M059J (cell line): ENCODE measurements around the gene CLEC18B. TPM values are rescaled to one million over a fixed set of nuclear protein-coding genes. Genes with fewer than 3 reads are reported as not detected.
A peak's percentile ranks its signal among the peaks of the same experiment; 100 is the strongest.
"Not testable (repeated sequence)": the region's sequence is repeated elsewhere in the genome, so short reads cannot be mapped to it uniquely, and the experiment has no call there.

ENCODE experiments used
- DNase-seq: peaks from one replicate; pipeline ENCODE4 v3.0.0-alpha.2; 2012; ENCODE audit warnings: low read depth
- total RNA-seq: library from RNA; depleted of rRNA; stranded (reverse); fragments of >200 nt; shearing (Covaris generic); gene quantifications from 2 replicates; pipeline ENCODE4 v1.2.3, GENCODE V29; 2014

The CLEC18B gene
- total RNA-seq, 1 experiment from 2014 or later: 0.44 TPM

DNA sequence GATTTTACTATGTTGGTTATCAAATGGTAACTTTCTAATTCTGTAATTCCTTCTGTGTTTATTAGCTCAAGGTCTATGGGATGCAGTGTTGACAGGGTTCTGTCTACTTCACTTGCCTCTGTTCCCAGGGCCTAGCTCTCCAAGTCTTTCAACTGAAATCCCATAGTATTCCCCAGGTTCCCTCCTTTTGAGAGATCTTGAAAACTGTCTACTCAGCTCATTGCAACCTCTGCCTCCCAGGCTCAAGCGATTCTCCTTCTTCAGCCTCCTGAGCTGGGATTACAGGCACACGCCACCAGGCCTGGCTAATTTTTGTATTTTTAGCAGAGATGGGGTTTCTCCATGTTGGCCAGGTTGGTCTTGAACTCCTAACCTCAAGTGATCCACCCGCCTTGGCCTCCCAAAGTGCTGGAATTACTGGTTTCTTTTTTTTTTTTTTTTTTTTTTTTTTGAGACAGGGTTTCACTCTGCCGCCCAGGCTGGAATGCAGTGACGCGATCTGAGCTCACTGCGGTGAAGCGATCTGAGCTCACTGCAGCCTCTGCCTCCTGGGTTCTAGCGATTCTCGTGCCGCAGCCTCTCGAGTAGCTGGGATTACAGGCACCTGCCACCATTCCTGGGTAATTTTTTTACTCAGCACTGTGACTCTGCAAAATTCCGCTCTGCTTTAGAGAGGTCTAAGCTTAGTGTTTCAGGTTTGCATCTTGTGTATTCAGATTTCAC, 22.5 kb upstream of the CLEC18B start:
- not testable (repeated sequence) for DNase-seq

DNA sequence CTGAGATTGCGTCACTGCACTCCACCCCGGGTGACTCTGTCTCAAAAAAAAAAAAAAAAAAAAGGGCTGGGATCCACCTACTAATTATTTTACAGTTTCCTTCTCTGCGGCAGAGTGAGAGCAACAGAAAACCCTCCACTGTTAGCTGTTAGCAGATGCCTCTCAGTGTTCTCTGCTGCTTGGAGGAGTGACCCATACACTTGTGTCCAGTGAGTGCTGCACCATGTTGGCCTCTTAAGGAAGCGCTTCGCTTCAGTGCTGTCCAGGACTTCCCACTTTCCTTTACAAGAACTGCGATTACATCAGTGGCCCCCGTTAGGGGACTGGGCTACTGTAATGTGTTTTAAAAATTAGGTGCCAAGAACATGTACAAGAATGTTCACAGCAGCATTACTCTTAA, 18.4 kb upstream of the CLEC18B start:
- DNase-seq: no peak

DNA sequence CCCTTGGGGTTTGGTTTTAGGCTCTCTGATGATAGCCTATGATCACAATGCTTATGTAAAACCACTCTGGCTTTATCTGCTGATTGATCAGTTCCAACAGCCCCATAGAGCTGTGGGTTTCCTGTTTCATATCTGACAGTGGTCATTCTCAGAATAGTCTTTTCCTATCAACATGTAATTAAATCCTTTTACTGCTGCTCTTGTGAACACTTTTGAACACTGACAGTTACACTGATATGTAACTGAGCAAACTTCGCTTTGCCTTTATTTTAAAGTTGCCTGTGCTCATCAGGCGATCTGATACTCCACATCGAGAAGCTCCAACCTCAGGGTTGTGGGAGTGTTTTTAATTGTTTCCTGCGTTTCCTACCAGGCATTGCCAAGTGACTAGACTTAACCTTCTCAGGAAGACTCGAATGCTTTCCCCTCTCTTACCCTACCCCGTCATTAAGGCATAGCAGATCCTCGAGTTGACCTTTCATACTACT, 17.3 kb upstream of the CLEC18B start:
- DNase-seq: no peak

DNA sequence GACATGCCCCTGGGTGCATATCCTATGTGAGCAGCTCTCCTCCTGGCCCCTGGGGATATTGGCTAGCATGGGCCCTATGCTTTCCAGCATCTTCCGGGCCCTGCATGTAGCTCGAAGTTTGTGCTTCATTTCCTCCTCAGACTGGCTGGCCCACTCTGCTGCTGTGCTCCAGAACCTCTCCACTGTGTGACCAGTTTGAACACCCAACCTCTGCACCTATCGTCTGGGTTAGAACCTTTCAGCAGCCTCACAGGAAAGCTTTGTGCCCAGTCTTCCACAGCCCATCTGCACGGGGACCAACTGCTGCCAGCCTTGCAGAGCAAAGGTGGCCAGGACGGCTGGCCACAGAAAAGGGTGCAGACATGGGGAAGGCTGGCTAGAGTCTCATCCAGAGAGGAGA, 10.2 kb upstream of the CLEC18B start:
- no peak for DNase-seq

DNA sequence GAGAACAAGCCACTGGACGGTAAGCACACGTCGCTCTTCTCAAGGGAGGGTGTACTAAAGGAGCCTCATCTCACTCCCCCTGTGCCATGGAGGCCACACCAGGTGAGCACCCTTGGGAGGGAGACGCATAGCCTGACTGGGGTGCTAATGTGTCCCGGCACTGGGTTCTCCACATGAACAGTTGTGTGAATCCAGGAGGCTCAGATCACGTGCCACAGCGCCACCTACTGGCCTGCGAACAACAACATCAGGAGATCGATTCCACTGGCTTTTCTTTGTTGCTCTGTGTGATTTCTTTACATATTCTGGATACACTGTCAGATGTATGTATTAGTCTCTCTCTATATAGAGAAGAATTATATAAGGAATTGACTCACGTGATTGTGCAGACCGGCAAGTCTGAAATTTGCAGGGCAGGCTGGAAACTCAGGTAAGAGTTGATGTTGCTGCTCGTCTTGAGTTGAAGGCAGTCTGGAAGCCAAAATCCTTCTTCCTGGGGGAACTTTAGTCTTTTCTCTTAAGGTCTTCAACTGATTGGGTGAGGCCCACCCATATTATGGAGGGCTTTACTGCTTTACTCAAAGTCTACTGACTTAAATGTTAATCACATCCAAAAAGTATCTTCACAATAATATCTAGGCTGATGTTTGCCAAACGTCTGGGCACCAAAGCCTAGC, 8.9 kb upstream of the CLEC18B start:
- DNase-seq: peak; percentile 42

DNA sequence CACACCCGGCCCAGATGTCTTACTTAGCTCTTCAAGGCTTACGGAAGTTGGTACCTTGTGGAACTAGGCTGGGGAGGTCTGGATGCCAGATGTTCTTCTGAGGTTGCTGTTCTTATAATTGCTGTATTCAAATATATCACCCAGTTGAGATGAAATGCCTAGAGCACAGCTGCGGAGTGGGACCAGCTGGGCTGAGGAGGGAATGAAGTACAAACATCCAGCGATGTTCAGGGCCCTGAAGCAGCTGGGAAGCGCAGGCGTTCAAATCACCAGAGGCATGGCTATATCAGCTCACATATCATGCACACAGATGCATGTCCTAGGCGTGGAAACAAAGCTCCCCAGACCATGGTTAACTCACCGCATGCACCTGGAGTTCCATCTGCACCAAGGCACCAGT, 7.2 kb upstream of the CLEC18B start:
- not testable (repeated sequence) for DNase-seq

DNA sequence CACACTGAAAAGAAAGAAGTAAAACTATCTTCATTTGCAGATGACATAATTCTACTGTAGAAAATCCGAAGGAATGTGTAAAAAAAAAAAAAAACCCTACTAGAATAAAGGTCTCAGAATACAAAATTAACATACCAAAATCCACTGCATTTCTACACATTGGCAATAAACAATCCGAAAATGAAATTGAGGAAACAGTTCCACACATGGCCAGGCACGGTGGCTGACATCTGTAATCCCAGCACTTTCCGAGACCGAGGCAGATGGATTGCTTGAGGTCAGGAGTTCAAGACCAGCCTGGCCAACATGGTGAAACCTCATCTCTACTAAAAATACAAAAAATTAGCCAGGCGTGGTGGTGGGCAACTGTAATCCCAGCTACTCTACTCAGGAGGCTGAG, 4.5 kb upstream of the CLEC18B start:
- DNase-seq: not testable (repeated sequence)

DNA sequence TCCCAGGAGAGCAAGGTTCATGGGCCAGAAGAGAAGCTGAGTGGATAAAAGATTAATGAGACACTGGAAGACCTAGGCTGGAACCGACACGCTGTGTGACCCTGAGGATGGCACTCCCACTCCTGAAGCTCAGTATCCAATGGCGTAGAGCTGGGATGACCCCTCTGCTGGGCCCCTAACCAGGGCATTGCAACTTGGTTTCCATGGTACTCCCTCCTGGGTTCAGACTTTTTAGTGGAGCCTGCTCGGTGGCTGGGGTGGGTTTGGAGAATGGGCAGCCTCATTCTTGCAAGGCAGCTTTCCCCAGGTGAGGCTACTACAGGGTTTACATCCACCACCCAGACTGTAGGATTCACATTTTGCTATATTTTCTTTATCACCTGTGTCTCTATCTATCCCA, 2.4 kb upstream of the CLEC18B start:
- not testable (repeated sequence) for DNase-seq

DNA sequence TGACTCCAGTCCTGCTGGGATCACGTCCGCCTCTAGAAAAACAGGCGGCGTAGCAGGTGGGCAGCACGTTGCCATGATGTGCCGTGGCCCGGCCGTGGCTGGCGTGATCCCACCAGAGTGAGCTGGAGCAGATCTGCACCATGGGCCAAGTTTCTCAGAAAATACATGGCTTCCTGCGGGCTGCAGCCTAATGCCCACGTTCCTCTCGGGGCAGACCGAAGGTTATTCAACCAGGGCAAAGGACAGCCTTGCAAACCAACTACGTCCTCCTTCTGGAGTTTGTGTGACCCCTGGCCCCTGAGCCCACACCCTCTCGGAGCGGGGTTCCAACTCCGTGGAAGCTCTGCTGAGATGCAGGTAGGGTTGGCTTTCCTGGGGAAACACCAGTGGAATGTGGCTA, 808 bp upstream of the CLEC18B start:
- DNase-seq: not testable (repeated sequence)

DNA sequence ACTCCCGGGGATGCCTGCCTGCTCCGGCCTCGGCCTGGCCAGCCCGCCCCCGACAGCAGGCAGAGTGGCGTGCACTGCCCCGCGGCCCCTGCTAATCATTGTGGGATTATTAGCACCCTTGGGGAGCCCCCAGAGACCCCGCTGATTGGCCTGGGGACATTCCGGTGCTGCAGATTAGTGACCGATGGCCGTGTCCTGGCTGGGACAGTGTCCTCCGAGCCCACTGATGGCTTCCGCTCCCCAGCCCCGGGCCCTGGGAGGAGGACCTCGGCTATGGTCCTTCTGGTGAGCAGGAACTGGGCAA, 156 bp upstream of the CLEC18B start:
- not testable (repeated sequence) for DNase-seq

DNA sequence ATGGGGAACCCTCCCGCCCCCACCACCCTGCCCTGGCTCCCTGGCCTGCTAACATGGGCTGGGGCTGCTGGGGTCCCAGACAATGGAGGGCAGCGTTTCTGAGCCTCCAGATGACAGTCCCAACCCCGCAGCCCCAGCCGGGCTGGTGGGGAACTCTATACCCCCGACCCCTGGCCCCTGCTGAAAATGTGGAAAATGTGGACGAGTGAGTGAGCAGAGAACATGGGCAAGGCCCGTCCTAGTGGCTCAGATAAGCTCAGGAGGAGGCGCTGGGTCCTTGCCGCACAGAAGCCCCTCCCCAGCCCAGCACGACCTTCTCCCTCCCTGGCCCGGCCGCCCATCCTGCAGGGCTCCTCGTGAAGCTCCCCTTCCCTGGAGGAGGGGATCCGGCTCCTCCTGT, 1.5 kb downstream of the CLEC18B start:
- DNase-seq: not testable (repeated sequence)

DNA sequence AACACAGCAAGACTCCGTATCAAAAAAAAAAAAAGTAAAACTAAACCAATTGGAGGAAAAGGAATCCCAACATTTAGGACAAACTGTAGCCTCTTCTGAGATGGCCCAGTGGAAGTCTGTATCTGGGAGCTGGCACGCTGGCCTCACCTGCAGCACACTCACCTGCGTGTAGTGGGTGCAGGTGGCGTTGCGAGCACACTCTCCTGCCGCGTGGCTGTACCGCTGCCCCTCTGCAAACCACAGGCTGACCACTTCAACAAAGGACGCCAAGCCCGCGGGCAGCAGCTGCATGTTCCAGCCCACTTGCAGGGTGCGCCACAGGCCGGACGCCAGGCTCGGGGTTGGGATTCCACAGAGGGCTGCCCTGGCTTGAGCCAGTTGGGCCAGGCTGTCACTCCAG, 3.4 kb downstream of the CLEC18B start:
- not testable (repeated sequence) for DNase-seq

DNA sequence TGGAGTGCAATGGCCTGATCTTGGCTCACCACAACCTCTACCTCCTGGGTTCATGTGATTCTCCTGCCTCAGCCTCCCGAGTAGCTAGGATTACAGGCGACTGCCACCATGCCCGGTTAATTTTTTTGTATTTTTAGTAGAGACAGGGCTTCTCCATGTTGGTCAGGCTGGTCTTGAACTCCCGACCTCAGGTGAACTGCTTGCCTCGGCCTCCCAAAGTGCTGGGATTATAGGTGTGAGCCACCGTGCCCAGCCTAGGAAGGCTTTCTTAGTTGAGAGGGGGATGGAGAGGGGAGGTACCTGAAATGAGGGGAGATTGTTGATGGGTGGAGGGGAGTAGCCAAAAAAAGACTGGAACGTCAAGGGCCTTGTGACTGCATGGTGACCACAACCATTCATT, 7.4 kb downstream of the CLEC18B start:
- DNase-seq: not testable (repeated sequence)

DNA sequence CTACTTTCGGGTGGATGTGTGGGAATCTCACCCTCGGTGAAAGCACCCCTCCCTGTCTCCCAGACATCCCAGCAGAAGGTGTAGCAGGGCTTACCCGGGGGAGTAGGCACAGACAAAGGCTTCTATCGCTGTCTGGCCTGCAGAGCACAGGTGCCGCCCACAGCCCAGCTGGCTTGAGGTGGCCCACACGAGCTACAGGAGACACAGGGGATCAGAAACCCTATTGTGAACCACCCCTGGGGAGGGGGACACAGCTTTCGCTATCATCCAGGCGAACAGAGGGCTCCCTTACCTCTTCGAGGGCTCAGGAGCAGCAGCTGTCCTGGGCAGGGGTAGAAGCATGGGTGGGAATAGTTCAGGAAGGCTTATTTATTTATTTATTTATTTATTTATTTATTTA, 7.8 kb downstream of the CLEC18B start:
- DNase-seq: not testable (repeated sequence)

DNA sequence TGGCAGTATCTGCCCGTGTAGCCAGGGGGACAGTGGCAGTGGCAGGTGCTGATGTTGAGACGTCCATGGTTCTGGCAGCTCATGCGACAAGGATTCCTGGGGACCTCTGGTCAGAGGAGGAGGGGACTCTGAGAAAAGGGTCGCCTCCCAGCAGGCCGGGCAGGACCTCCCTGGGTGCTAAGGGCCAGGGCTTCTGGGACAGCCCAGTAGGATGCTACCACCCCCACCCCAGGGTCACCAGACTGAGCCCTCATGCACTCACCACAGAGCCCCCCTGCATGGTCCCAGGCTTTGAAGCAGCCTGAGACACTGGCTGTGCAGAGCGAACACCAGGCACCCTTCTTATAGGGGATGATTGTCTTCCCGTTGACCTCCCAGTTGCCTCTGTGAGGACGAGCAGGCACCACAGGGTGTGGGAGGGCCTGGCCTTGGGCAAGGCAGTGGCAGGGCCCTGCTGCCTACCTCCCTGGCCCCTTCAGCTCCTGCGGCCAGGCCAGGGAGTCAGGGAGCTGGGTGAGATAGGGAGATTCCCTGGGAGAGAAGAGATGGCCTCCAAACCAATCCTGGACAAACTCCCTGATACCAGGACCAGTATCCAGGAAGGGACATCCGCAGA, 8.4 kb downstream of the CLEC18B start:
- not testable (repeated sequence) for DNase-seq

DNA sequence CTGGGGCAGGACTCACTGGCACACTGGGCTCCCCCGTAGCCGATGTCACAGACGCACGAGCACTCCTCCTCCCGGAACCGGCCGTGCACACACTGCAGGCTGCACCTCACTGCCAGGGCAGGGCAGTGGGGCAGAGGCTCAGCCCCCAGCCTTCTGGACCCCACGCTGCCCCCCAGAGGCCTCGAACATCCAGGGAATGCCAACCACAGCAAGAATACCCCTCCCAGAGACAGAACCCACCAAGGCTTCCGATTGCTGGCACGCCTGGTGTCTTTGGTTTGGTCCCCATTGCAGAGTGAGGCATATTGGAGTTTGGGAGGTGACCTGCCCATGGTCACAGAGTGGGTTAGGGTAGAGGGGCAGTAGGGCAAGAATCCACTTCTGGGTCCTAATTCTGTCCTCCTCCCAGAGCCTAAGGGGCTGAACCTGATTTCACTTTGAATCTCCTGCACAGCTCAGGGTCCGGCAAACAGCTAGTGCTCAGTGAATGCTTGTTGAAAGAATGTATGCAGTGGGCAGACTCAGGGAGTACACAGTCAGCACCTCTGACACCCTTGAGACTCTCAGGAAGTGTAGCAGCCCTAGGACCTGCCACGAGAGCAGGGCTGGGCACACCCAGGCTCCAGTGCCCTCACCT, 9.0 kb downstream of the CLEC18B start:
- not testable (repeated sequence) for DNase-seq

DNA sequence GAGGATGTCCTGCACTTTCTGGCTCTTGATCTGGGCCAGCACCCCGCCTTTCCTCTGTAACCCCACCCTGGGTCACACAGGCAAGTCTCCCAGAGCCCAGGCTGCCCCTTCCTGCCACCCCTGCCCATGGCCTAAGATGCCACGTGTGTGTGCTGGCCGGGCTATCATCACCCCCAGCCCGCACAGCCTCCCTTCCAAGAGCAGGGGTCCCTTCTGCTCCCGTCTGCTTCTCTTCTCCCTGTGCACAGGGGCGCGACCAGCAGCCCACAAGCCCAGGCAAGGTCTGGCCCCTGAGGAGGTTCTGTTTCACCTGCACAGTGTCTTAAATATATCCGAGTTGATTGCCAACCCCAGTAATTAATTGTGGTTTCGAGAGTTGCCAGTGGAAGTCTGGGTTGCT, 10.3 kb downstream of the CLEC18B start:
- not testable (repeated sequence) for DNase-seq

DNA sequence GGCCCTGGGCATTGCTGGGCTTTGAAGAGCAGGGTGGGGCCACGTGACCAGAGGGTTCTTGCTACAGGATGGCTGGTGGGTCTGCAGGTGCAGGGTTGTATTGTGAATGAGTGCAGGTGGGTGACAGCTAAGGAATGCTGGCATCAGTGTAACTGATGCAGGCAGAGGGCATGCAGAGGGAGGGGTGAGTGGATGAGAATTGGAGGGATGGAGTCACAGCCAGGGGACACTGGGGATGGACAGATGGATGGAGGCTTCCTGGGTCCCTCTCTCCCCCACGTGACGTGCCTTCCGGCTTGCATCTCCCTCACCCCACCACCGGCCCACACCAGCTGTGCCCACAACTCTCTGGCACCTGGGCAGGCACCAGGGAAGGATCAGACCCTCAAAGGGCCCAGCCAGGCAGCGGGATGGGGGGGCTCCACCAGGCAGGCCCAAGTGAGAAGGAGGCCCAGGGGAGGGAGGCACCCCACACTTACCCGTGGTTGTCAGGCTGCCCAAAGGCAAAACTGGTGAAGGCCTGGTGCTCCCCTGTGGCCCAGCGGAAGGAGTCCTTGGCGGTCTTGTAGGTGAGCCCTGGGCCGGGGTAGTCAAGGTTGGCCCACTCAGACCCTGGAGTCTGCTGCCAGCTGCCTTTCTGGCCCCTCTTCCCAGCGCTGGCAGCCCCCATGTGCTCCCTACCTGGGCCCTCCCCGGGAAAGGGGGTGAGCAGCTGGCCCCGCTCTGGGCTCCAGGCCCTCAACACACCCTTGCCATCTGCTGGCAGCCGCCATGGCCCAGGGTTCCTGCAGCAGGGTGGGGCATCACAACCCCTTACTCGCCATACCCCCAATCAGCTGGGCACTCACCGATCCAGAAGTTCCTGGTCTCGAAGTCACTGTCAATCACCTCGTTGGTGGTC, 11.0 kb downstream of the CLEC18B start:
- not testable (repeated sequence) for DNase-seq

DNA sequence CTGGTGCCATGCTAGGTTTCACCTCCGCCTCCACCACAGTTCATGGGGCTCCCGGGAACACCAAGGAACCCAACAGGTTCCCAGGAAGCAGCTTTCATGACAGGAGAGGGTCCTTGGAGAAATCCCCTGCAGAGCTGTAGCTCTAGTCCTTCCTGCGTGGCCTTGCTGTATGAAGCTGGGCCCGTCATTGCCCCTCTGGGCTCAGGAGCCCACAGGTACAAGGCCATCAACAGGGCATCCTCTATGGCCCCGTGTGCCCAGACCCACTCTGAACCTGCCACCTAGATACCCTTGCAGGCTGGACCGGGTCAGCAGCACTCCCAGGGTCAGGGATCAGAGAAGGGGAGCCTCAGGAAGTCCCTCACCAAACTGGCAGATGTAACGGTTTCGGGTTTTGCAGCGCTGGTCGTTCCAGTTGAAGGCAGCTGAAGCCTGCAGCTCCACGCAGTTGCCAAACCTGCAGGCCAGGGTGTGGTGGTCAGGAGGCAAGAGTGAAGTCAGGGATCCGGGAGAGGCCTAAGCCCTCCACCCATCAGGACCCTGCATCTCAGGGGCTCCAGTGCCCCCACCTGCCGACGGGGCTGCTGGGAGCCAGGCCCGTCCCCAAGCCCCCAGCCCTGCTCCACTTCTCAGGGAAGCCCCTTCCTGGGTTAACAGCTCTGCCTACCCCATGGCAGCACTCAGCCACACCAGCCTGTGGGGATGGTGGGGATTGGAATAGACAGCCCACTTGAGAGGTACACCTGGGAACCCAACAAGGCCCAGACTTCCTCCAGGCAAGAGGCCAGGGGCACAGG, 11.9 kb downstream of the CLEC18B start:
- DNase-seq: not testable (repeated sequence)

DNA sequence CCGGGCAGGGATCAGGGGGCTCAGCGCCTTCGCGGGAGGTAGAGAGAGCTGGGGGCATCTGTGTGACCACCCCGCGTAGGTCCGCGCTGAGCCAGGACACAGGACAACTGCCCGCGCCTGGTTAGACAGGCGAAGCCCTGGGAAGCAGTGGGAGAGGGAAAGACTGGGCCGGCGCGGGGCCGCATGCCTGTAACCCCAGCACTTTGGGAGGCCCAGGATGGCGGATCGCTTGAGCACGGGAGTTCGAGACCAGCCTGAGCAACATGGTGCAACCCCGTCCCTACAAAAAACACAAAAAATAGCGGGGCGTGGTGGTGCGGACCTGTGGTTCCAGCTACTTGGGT, 13.9 kb downstream of the CLEC18B start:
- not testable (repeated sequence) for DNase-seq
